Activated CD4-positive, alpha-beta T cell treated with anti-CD3 and anti-CD28 coated beads, Interleukin-2, amount 10 ng/mL, durations not matched to agents 24 days and 14 days (primary cell): Measurements from ENCODE around the gene TGIF2. TPM values are rescaled to one million over a fixed set of nuclear protein-coding genes. Genes with fewer than 3 reads are reported as not detected.

Experiments
- DNase-seq: peaks from one replicate; pipeline ENCODE4 v3.0.0; 2022
- H3K27ac Mint-ChIP-seq: one replicate; pipeline ENCODE4 v1.8.0; 2022; ENCODE audit warnings: mild to moderate bottlenecking, mixed read lengths
- H3K27me3 Mint-ChIP-seq: one replicate; pipeline ENCODE4 v1.8.0; 2022; ENCODE audit warnings: mixed read lengths
- H3K36me3 Mint-ChIP-seq: one replicate; pipeline ENCODE4 v1.8.0; 2022; ENCODE audit warnings: low read depth, mild to moderate bottlenecking, mixed read lengths
- H3K4me1 Mint-ChIP-seq: one replicate; pipeline ENCODE4 v1.8.0; 2021; ENCODE audit warnings: mixed read lengths
- H3K4me3 Mint-ChIP-seq: one replicate; pipeline ENCODE4 v1.8.0; 2022; ENCODE audit warnings: mild to moderate bottlenecking, moderate library complexity, mixed read lengths
- H3K9me3 Mint-ChIP-seq: one replicate; pipeline ENCODE4 v1.8.0; 2021; ENCODE audit warnings: mixed read lengths
- intact Hi-C: fragments of 100-400 bp; cut with micrococcal nuclease; formaldehyde crosslinking; loops from one replicate; pipeline ENCODE4 v1.15.1; 2023
- total RNA-seq: library from RNA; stranded (reverse); gene quantifications from 2 replicates; pipeline ENCODE4 v1.2.3, GENCODE V29; 2022

Gene TGIF2
- 55.2 and 55.7 TPM in 2 replicates for total RNA-seq

- Mint-ChIP-seq H3K4me3 (peak within 1 kb of the TSS; percentile 93), H3K27me3 (no peaks in the 10 kb centered on the region), H3K36me3 (peaks cover 22% of the 10 kb centered on the region), H3K27ac (peak within 1 kb of the TSS; percentile 99), H3K9me3 (no peaks in the 10 kb centered on the region), H3K4me1 (peaks cover 34% of the 10 kb centered on the region)
- DNase-seq: peak; percentile 95
- intact Hi-C loops: loop anchor here (1.0 to 10.0 kb wide), 4 partner anchors 16 to 952 kb away; partner anchors contain the start of genes BLCAP, NNAT and RAB5IF
These were observed at the start of gene TGIF2 for GRCh38 chr20:36573103-36573797. Gene TGIF2, plus strand, starts transcription at chr20:36573597. Its CDS starts 5,178 bp downstream, at chr20:36578775.

GRCh38 chr20:36525620-36526365 lies 47.6 kb upstream of the TGIF2 start:
- Mint-ChIP-seq H3K4me3 (no peak overlapping the region), H3K36me3 (peaks cover 19% of the 10 kb centered on the region), H3K4me1 (no peaks in the 10 kb centered on the region), H3K9me3 (no peaks in the 10 kb centered on the region), H3K27ac (no peak overlapping the region), H3K27me3 (no peaks in the 10 kb centered on the region)
- intact Hi-C loops: no loop called here
- no peak for DNase-seq

- Mint-ChIP-seq H3K4me1 (no peaks in the 10 kb centered on the region), H3K27ac (no peak overlapping the region), H3K36me3 (peaks cover 19% of the 10 kb centered on the region), H3K27me3 (no peaks in the 10 kb centered on the region), H3K4me3 (no peak overlapping the region), H3K9me3 (no peaks in the 10 kb centered on the region)
- intact Hi-C loops: no loop called here
- no peak for DNase-seq
These were observed 46.8 kb upstream of the TGIF2 start for GRCh38 chr20:36526521-36527011.

- no peak for DNase-seq
- intact Hi-C loops: no loop called here
- Mint-ChIP-seq H3K4me3 (no peak overlapping the region), H3K4me1 (no peaks in the 10 kb centered on the region), H3K27ac (no peak overlapping the region), H3K36me3 (peaks cover 19% of the 10 kb centered on the region), H3K27me3 (no peaks in the 10 kb centered on the region), H3K9me3 (no peaks in the 10 kb centered on the region)
These were observed 45.9 kb upstream of the TGIF2 start for GRCh38 chr20:36527331-36528125.

- no peak for DNase-seq
- Mint-ChIP-seq H3K27ac (no peak overlapping the region), H3K9me3 (no peaks in the 10 kb centered on the region), H3K4me1 (no peaks in the 10 kb centered on the region), H3K36me3 (peaks cover 19% of the 10 kb centered on the region), H3K27me3 (no peaks in the 10 kb centered on the region), H3K4me3 (no peak overlapping the region)
- intact Hi-C loops: no loop called here
These were observed 45.1 kb upstream of the TGIF2 start for GRCh38 chr20:36528176-36528874.

- no peak for DNase-seq
- no peak overlapping the region for H3K27ac Mint-ChIP-seq
- H3K27me3 Mint-ChIP-seq: no peaks in the 10 kb centered on the region
- H3K36me3 Mint-ChIP-seq: peaks cover 18% of the 10 kb centered on the region
- H3K4me3 Mint-ChIP-seq: no peak overlapping the region
- H3K9me3 Mint-ChIP-seq: no peaks in the 10 kb centered on the region
- intact Hi-C loops: no loop called here
- H3K4me1 Mint-ChIP-seq: no peaks in the 10 kb centered on the region
These were observed 44.5 kb upstream of the TGIF2 start for GRCh38 chr20:36528875-36529417.

- intact Hi-C loops: no loop called here
- H3K36me3 Mint-ChIP-seq: peaks cover 4% of the 10 kb centered on the region
- H3K4me1 Mint-ChIP-seq: no peaks in the 10 kb centered on the region
- no peak for DNase-seq
- H3K27ac Mint-ChIP-seq: no peak overlapping the region
- H3K9me3 Mint-ChIP-seq: no peaks in the 10 kb centered on the region
- H3K4me3 Mint-ChIP-seq: no peak overlapping the region
- H3K27me3 Mint-ChIP-seq: no peaks in the 10 kb centered on the region
These were observed 41.0 kb upstream of the TGIF2 start for GRCh38 chr20:36532388-36532787.

GRCh38 chr20:36532822-36533221 lies 40.6 kb upstream of the TGIF2 start:
- intact Hi-C loops: no loop called here
- no peak overlapping the region for H3K4me3 Mint-ChIP-seq
- no peaks in the 10 kb centered on the region for H3K9me3 Mint-ChIP-seq
- peaks cover 2% of the 10 kb centered on the region for H3K27me3 Mint-ChIP-seq
- no peak for DNase-seq
- no peak overlapping the region for H3K27ac Mint-ChIP-seq
- no peaks in the 10 kb centered on the region for H3K4me1 Mint-ChIP-seq
- peaks cover 2% of the 10 kb centered on the region for H3K36me3 Mint-ChIP-seq

- intact Hi-C loops: no loop called here
- no peak for DNase-seq
- Mint-ChIP-seq H3K9me3 (no peaks in the 10 kb centered on the region), H3K27ac (no peak overlapping the region), H3K36me3 (no peaks in the 10 kb centered on the region), H3K27me3 (peaks cover 8% of the 10 kb centered on the region), H3K4me1 (no peaks in the 10 kb centered on the region), H3K4me3 (no peak overlapping the region)
These were observed 35.2 kb upstream of the TGIF2 start for GRCh38 chr20:36538026-36538722.

GRCh38 chr20:36540551-36541211 lies 32.7 kb upstream of the TGIF2 start:
- H3K4me3 Mint-ChIP-seq: no peak overlapping the region
- peaks cover 8% of the 10 kb centered on the region for H3K27me3 Mint-ChIP-seq
- no peak overlapping the region for H3K27ac Mint-ChIP-seq
- no peaks in the 10 kb centered on the region for H3K9me3 Mint-ChIP-seq
- H3K36me3 Mint-ChIP-seq: no peaks in the 10 kb centered on the region
- intact Hi-C loops: no loop called here
- no peak for DNase-seq
- H3K4me1 Mint-ChIP-seq: no peaks in the 10 kb centered on the region

- no peaks in the 10 kb centered on the region for H3K36me3 Mint-ChIP-seq
- peaks cover 8% of the 10 kb centered on the region for H3K27me3 Mint-ChIP-seq
- H3K27ac Mint-ChIP-seq: no peak within 1 kb of the TSS
- H3K4me3 Mint-ChIP-seq: no peak within 1 kb of the TSS
- H3K9me3 Mint-ChIP-seq: no peaks in the 10 kb centered on the region
- peak; percentile 64 for DNase-seq
- H3K4me1 Mint-ChIP-seq: no peaks in the 10 kb centered on the region
- intact Hi-C loops: no loop called here
These were observed 32.1 kb upstream of the TGIF2 start, which contains the start of gene MYL9 for GRCh38 chr20:36541227-36541767. Gene MYL9, plus strand, starts transcription at chr20:36541519. Its CDS starts 3,366 bp downstream, at chr20:36544885.
